NCI-H2029 (cell line): Measurements from ENCODE around the gene AMOT.

ENCODE experiments used
- DNase-seq: peaks from one replicate; lab custom pipeline; 2025; lab: John Stamatoyannopoulos, UW

Gene AMOT

DNA sequence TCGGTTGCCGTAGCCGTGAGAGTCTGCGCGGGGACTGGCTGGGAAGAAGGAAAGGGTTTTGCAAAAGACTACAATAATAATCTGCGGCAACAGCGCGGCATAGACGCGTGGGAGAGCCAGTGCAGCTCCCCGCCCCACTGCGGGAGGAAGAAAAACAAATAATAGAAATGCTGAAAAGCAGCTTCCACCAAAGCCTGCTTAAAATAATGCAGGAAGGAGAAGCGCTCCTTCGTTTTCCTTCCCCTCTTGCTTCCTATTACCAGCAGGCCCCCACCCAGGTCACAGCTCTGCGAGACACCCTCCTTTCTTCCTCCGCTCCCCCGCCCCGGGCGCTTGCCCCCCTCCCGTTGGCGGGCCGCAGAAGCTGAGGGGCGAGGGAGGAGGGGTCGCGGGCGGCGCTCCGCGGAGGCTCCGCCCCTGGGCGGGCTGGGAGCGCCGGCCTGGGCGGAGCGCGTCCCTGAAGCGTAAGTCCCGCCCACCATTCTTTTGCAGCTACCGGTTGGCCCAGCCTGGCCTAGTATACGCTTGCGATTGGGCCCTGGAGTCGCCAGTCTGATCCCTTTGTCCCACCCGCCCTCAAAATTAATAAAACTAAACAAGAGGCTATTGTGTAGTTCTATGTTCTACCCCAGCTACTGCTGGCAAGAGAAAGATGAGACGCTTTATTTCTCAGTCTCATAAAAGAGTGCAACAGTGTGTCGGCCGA, 636 bp upstream of the AMOT start:
- peak; percentile 51 for DNase-seq

DNA sequence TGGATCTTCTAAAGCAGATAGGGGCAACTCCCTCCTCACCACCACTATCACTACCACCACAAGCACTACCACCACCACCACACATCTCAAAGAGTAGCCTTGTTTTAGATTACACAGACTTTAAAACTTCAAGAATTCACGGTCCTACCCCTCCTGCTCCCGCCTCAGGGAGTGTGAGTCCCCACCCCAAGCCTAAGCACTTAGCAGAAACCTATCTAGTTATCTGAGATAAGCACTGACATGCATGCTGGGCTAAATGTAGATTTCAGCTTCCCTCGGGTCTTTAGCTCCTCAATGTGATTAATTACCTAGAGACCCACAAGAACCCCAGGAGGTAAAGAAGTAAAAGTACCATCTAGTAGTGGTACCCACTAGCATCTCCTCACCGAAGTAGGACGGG, 775 bp downstream of the AMOT start:
- DNase-seq: no peak

DNA sequence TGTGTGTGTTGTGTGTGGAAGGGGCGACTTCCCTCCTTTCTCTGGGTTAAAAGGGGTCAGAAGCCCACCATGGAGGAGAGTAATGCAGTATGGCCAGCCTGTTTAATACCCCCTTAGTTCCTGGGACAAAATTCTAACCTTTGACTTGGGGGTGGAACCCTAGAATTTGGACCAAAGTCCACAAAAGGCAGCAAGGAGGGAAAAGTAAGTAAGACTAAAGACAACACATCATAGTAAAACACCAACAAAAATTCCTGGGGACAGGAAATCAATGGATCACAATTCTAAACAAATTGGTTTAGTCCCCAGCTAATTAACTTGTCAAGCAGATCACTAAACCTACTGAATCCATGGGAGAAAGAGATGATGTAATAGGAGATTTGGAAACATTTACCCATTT, 3.1 kb downstream of the AMOT start:
- DNase-seq: no peak

DNA sequence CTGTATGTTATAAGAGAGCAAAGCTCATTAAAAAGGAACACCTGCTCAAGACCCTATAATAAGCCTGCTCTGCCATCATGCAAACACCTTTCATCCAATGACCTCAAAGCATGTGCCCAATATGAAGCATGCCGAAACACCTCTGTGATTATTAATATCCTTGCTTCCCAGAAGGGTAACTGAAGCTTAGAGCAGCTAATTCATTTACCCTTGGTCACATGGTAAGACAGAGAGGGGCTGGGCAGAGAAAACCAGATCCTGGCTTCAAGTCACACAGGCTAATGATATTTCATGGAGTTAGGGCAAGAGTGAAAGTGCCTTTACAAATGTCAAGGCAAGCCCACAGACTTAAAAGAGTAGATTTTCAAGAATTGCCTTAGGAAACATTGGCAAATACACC, 5.6 kb downstream of the AMOT start:
- no peak for DNase-seq

DNA sequence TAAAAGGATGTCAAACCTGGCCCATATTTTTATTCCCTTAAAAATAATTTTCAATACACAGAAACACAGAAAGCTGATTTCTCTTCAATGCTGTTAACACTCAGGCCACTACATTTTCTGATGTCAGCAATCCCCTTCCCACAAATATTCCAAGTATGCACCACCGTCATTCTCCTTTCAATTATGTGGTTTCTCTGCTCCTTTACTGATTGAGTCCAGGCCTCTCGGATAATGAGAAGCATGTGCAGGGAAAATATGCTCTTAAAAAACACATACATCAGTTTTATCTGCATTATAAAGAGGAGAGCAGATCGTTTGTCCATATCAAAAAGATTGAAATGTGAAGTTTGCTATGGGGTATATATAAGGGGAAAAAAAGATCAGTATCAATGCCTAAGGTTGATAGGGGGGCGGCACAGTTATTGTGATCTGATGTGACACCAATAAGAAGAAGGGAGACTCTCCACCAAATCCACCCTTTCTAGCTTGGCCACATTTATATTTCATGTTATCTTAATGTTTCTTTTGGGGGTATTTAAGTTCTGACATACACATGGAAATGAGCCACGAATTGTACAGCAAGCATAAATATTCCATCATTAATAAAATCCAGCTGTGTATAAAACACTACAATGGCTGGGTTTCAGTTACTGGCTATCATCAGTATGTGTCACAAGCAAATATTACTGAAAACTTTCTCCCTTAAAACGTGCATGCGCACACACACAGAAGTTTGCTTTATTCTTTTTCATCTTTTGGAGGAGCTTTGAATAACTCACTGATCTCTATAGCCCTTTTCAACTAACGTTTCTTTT, 6.4 kb downstream of the AMOT start:
- DNase-seq: no peak

DNA sequence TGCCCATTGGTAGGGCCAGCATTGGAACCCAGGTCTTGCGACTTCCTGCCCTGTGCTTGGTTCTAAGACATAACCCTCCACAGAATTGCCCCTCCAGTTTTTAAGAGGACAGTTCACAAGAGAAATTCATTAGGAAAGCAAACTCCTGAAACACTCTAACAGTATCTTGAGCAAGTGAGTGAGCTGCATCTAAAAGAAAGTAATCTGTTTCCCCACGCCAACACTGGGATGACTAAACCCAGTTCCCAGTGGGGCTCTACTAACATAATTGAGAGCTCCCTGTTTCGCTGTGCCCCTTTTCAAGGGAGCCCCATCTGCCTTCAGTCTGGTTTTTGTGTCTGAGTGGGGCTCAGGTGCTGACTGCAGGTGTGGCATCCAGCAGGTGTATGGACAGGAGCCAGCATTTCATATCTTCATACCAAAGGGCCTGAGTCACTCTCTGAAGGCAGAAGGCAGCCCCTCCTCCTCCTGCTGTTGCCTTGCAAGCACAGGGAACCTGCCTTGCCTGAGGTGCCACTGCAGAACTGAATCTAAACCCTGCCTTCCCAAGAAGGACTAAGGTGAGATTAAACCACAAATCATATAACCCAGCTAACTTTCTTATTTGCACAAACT, 8.0 kb downstream of the AMOT start:
- DNase-seq: no peak

DNA sequence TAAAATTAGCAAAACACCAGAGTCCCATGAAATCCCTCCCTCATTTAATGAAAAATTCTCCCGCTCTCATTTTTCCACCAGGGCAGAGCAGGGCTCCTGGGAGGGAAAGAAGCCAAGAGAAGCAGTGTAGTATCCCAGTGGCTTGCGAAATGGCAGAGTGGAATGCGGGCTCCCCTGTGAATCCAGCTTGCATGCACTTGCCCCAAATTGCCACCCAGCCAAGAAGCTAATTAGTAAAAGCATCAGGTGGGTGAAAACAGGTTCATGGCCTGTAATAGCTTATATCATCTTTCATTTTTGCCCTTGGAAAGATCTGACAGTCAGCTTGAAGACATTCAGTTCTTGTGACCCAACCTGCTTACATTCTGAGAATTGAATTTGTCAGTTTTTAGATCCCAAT, 10.1 kb downstream of the AMOT start:
- no peak for DNase-seq

DNA sequence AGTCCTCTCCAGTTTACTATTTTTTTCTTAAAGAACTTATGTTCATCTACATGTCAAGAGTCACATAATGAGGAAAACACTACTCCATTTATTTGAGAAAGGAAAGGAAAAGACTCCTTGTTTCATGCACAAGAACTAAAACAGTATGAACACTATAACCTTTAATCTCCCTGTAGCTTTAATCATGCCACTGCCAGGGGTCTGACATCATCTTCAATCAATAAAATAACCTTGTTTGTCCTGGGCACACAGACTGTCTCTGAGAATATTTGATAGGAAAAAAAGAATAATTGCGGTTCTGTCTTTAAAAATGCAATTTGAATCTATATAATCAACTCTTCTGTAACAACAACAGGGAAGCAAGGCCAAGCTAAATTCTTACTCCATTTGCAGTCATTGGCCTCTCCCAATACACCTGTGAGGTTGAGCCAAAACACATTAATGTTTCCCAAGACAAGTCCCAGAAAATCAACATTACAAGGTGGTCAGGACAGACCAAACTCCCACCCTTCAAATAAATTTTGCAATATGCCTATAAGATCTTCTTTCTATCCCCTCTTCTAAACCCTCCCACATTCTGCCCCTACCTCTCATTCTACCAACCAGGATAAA, 13.2 kb downstream of the AMOT start:
- no peak for DNase-seq

DNA sequence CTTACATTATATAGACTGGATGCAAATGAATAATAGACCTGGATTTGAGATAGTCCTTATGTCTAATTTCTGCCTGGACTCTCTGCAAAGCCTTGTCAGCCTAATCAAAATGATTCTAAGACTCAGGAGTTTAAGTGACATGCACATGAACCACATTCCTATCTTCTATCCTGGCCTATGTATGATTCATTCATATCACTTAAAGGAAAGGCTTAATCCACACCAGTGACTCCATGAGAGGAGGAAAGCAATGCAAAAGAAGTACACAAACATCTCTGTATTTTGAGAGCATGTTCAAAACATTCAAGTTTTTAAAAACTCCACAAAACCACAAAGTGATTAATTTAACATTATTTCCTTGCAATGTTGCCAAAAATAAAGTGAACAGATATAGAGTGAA, 14.6 kb downstream of the AMOT start:
- no peak for DNase-seq

DNA sequence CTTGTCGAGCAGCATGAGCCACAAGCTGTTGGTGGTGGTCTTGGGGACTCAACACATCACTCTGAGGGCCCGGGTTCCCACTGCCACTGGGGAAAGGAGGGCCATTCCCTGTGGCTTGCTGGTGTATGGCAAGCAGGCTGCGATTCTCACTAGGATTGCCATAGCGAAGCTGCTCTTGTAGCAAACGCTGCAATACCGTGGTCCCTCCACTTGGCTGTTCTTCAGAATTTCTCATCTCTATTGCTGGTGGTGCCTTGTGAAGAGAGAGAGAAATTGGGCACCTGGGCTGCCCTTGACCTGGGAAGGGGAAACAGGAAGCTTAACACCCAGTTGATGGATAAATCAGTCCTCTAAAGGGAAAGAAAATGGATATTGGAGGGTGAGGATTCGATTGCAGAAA, 17.7 kb downstream of the AMOT start:
- no peak for DNase-seq

DNA sequence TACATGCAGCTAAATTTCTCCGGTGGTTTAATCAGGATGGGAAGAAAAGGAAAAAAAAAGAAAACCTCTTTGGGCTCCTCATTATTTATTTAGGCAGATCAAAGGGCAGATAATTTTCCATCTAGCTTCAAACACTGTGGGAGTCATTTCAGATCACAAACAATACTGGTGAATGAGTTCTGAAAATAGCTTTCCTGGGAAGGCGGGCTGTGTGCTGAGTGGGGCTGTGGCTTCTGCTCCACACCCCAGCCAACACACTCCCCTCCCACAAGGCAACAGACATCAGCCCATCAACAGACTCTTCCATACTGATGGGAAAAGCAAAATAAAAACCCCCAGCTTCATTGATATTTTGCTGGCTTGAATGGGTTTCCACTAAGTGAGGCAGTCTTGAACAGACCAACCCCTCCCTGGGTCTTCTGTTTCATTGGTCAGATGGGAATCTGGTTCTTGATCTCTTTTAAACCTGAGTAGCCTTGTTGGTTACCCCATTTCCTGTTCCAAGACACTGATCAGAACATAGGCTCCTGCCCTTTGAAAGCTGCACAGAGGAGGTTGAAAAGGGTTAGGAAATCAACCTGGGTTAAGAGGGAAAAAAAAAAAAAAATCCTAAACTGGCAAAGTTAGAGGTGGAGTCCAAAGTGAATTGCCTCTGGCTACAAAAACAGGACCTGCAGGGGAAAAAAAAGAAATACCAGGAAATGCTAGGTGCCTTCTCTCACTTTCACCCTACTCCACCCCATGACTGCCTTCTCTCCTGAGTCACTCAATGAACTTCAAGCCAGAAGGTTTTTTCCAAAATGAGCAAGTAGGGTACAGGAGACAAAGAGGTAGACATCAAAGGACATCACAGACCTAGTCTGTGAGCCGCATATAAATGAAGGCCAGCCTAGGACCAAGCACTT, 20.0 kb downstream of the AMOT start:
- DNase-seq: no peak

DNA sequence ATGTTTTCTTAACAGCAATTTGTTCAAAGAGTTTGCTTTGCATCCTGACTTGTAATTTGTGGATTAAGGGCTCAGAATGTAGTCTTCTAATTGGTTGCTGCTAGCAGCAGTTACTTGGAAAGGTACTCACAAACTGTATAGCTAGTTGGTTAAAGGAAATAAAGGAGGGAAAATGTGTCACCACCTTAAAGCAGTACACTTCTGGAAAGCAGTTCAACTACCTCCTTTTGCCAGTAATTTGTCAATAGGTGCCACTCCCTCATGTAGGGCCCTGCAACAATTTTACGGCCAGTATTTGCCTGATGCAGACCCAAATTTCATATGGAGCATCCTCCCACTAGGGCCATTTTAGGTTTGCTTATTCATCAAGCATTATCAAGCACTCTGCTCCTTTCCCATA, 20.8 kb downstream of the AMOT start:
- no peak for DNase-seq

DNA sequence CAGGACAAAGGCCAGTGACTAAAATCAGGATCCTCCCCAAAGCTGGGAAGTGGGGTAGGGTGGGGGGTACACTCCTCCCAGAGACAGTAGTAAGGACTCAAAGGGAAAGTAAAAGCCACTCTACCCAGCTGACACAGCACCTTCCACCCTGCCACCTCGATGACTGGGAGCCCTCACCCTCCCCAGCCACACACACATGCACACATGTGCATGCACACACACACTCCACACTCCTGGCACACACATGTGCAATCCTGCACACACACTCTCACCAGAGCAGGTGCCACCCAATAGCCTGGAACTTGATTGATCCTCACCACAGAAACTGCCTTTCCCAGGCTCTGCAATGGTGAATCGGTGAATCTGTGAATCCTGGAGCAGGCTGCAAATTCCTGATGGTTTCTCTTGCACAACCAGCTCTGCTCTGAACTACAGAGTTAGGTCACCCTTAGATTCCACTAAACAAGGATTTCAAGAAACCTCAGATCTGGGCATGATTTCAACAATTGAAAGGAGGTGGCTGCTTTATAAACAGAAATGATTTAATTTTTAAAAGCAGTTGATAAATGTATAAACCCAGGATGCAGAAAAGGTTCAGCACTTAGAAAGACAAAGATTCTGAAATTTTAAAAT, 21.5 kb downstream of the AMOT start:
- DNase-seq: no peak

DNA sequence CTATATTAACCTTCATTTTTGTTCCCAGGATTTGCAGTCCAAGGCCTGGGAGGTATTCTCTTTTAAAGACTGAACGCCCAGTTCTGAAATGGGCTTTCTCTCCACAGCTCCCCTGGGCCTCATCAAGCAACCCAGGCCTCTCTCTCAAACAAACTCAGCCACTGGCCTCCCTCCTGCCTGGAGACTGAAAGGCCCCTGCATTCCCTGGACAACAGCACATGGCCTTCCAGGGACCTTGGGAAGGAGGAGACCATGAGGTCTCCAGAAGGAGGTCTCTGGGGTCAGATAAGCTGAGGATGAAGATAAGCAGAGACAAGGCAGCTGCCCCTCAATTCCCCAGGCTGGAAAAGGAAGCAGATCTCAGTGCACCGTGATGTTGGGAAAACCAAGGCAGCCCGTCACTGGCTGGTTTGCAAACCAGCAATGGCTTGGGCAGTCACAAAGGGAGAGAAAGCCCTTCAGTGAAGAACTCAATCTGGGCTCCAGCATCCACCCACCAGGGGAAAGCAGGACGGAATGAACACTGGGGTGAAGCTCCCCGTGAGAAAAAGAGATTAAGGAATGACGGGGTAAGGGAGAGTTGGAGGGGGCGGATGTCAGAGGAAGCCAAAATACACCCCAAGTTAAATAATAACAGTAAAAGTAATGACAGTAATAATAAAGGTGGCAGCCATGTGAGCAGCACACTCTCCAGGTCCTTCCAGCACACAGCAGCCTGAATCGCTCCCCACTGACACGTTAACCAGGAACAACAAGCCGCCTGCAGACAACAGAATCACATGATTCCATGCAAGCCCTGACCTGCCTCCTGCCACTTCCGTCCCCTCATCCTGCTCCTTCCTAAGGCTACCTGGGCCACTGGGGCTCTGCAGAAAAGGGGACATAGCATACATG, 22.3 kb downstream of the AMOT start:
- DNase-seq: no peak

DNA sequence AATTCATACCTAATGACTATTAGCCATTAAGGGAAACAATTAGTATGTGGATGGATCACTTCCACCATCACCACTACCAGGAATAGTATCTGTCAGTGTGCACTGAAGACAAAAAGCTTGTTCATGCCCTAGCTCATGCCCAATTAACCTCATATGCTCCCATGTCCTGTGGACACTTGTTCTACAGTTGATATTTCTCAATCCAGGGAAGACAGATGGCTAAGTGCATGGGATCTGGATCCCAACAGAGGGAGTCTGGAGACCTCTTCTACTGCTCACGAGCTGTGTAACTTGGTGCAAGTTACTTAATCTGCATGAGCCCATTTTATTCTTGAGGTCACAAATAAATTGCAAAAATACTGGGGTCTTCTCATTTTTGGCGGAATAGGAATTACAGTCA, 23.7 kb downstream of the AMOT start:
- DNase-seq: no peak

DNA sequence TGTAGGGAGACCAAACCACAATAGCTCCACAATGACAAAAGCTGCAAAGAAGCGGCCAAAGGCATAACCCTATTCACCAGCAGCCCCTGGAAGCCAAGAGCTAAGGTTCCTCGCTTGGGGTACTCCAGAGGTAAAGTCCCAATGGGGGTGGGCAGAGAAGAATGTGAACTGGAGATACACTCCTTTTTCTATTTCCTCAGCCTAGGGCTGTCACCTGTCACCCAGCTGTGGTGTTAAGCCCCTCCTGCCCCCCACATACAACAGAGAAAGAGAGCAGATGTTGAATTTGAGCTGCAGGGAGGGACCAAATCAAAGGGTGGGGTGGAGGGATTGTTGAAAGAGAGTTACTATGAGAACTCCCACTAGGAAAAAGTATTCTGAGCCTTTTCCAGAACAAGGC, 26.1 kb downstream of the AMOT start:
- no peak for DNase-seq

DNA sequence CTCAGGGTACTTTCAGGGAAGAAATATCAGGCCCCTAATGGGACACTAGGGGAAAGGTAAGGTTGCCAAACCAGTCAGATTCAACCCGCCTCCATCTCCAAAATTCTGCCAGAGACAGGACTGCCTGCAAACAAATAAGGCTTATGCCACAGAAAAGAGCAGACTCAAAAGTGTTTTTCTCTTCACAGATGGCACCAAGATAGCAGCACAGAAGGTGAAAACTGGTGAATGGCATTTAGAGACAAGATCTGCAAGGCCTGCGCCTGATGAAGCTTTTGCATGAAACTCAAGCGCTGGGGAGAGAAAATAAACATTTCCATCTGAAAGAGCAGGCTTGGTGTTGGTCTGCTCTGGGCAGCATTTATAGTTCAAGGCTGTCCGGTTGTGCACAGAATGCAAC, 27.9 kb downstream of the AMOT start:
- no peak for DNase-seq

DNA sequence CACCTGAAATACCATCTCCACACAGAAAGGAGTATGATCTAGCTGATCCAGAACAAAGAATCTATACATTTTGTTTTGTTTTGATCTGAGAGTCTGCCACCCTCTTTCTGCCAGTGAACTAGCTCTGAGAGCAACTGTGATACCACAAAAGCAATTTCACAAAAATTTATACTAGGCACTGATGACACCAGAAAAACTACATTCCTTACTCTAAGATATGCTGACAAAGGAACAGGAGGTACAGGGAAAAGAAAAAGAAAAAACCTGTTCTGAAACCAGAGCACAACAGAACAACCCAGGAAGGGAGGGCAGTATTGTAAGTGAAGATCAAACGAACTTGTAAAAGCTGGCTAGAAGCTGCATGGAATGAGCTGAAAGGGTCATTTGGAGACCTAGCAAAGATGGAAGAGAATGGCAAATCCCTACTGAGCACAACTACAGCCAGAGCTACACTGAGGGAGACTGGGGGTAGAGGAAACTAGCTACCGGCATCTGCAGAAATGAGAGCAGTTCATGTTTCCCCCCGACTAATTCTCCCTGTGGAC, 31.9 kb downstream of the AMOT start:
- DNase-seq: no peak

DNA sequence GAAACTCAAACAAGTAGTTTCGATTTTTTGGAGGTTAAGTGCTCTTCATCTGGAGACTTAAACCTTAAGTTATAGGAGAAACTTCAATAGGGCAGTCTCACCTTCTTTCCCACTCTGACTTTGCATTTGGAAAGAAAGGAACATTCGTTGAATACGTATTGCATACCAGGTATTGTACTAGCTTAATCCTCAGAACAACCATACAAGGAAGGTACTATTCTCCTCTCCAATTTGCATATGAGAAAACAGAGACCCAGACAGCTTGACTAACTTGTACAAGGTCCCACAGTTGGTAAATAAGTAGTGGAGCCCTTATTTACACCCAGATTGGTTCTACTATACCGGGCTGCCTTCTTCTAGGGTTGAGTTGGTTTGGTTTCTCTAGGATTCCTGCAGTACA, 32.6 kb downstream of the AMOT start:
- no peak for DNase-seq

DNA sequence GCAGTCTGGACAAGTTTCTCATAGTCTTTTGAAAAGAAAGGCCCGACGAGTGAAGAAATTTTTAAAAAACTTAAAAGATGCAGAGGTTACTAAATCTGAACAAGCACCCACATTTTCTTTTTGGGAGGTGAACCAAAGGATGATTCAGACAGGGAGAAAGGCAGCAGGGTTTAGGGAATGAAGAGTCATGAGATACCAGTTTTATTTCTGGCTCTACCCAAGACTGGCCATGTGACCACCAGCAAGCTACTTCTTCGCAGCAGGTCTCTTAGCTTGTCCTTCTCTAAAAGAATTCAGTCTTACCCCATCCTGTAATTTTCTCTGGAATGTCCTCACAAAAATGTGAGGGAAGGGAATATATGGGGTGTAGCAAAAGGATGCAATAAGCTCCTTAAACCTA, 37.6 kb downstream of the AMOT start:
- no peak for DNase-seq
